HG03280 (cell line): Measurements from ENCODE around the gene STX3.
"Not testable (repeated sequence)": the region's sequence is repeated elsewhere in the genome, so short reads cannot be mapped to it uniquely, and the experiment has no call there.

Source experiments
- ATAC-seq: cut with Tn5 transposase; IDR thresholded peaks from one replicate; pipeline ENCODE4 v1.9.1; 2021; ENCODE audit warnings: mild to moderate bottlenecking, moderate library complexity; ENCODE audit not compliant: unreplicated experiment

STX3 gene

DNA sequence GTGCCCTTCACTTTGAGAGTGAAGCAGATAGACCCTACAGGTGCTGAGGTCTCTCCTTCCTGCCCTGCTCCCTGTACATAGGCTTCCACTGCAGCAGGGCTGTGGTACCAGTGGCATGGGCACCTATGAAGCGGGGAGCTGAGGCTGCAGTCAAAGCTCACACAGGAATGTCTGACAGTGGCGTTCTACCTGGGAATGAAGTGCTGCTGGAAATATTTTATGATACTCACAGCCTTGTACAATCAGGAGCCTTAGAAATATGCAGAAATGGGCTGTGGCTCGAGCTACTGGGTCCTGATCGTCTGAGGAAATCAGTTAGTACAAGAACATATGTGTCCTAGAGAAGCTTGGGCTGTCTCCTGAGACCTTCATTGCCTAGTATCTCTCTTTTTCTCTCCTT lies 30.6 kb downstream of the STX3 start:
- ATAC-seq = no peak

DNA sequence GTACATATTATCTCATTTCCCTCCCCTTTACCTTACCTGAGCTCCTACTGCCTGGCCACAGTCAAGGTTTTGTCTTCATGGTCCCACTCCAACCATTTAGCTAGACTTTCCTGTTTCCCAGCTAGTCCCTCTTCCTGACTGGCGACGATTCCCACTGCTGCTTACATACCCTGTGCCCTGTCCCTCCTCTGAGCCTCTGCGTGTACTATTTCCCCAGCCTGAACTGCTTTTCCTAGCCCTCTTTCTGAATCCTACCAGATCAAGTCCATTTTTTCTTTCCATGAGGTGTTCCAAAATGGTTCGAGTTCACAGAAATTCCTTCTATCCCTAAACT lies 32.0 kb downstream of the STX3 start:
- ATAC-seq = no peak

GRCh38 chr11:59787816-59788215 lies 32.6 kb downstream of the STX3 start:
- no peak for ATAC-seq

- ATAC-seq = no peak
Observed at GRCh38 chr11:59791639-59792038, 36.5 kb downstream of the STX3 start.

DNA sequence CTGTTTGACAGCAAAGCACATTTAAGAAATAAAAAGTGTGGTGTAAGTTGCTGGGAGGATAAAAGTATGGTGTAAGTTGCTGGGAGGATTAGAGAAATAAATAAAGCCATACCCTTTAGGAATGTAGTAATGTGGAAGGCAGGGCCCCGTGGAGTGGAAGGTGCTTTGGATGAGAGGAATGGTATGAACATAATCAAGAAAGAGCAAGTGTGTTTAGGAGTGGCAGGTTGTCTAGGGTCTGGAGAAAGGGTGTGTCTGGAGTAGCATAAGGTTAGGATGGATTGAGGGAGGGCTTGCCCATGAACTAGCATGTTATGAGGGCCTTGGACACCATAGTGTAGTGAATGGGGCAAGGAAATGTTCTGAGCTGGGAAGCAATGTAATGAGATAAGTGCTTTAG lies 37.3 kb downstream of the STX3 start:
- ATAC-seq = no peak

DNA sequence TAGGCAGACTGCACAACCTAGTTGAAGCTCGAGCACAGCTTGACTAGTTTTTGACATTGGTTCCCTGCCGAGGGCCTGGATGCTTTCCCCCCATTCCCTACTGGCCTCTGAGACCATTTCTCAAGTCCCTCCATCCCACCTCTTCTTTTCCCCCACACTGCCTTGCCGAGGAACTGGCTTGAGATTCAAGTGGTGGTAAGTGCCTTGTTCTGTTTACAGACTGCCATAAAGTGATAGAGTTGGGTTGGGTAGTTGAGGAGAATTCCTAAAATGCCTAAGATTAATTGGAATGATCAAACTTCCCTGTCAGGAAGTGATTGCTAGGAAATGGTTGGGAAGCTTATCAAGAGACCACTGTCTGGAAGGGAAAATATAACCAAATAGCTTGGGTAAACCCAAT lies 39.2 kb downstream of the STX3 start:
- ATAC-seq = no peak

- no peak for ATAC-seq
Observed at GRCh38 chr11:59800390-59801025, 45.3 kb downstream of the STX3 start.

DNA sequence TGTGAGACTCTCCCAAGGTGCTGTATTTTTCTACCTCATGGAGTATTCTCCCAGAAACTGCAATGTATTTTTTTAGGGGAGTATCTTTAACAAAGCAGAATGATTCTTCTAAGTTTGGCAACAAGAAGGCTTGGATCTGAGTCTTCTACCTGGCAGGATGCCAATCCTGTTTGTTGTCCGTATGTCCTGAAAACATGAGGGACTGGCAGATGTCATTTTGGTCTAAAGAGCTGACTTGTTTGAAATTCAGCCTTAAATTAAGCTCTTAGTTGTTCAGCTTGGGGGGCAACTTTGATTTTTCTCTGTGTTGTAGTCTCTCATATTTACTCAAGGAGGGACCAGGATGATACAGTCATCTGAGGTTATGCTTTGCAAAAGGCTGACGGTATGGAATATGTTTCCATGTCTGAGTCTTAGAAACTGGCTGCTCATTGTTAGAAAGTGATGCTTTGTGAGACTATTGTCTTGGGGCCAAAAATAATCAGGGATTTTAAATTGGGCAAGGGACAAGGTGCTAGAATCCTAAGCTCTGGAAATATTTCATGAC lies 46.1 kb downstream of the STX3 start:
- ATAC-seq = no peak

DNA sequence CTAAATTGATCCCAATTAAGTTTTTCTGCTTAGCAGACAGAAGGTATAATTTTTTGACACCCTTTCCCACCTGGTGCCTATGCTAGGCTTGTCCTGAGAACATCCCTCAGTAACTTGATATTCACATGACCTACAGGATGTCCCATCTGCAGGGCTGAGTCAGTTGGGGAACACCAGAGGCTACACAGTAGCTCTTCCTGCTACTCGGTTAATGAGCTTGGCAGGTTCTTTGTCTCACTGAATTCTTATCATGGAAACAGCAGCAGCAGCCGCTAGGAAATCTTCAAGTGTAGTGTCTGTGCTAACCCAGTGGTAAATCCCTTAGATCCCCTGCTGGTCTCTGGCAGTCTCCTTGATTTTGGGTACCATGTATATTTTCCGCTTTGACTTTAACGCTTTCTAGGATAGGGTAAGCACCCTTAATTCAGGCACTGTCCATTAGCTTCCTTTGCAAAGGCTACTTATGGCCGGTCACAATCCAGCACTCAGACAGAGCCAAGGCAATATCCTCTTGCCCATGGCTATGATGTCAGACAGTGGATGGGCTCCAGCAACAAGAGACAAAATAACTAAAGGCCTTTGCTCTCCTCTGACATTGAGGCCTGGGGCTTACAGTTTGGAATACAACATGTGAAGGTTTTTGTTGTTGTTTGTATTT lies 46.9 kb downstream of the STX3 start:
- no peak for ATAC-seq

DNA sequence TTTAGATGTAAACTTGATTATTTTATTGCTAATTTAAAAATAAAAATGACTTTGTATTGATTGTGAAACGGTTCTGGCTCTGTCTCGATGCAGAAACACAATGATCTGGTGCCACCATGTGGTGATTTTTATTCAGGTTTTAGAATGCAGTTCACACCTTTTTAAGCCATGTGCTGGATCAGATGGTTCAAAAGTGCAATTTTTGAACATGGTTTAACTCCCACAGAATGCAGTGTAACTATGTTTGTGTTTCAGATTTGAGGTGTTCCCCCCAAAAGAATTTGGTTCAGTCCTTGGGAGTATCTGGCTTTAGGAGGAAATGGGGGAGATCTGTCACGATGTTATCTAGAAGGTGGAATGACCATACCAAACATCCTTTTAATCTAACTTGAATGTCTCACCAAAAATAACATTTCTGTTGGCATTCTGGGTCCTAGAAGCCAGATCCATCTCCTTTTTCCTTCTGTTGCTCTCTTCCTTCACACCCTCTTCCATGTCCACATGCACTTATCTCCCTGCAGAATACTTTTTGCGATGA lies 47.5 kb downstream of the STX3 start:
- ATAC-seq = no peak

DNA sequence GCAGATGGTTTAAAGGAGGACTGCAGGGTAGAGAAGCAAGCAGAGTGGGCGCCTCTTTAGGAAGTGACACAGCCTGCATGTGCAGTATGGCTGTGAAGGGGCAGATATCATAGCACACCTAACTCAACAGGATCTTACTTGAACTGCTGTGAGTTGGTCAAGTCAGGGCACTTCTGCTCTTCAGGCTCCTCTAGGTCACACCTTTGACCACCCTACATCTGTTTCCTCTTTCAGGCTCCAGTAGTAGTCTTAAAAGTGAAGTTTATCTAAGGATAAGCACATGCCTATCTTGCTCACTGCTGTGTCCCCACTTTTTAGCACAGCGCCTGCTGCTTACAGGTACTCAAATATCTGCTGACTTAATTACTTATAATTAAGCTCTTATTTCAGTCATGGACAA lies 48.9 kb downstream of the STX3 start:
- ATAC-seq = no peak

GRCh38 chr11:59807047-59807610 lies 52.0 kb downstream of the STX3 start:
- no peak for ATAC-seq

DNA sequence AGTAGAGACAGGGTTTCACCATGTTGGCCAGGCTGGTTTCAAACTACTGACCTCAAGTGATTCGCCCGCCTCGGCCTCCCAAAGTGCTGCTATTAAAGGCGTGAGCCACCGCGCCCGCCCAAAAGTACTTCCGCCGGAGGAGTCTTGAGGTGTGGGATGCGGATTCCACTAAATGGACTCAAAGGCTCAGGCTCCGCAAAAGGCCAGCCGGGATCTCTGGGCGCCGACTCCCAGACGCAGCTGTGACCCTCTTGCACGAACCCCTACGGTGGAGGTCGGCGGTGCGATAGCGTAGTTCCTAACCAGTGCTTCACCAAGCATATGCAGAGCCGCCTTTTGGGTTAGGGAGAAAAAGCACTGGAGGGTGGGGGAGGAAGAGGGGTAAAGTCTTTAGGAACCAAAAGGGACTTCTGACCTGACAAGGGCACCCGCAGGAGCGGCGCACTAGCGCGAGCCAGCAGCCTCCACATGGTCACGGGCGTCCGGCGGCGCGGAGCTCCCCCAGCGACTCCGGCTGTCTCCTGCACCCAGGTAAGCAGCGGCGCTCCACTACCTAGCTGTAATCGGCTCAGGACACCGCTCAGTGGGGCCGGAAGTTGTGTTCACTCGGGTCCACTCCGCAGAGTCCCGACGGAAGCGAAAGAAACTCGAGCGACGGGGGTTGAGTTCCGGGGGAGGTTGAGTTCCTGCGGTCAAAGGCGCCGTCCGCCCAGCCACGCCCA lies 55.2 kb downstream of the STX3 start, which contains the start of gene MRPL16:
TSS of gene MRPL16 (minus strand) at position 590 of the 722 bp plus-strand sequence. CDS start at position 470, 120 bp downstream.
- ATAC-seq = peak; percentile 99

DNA sequence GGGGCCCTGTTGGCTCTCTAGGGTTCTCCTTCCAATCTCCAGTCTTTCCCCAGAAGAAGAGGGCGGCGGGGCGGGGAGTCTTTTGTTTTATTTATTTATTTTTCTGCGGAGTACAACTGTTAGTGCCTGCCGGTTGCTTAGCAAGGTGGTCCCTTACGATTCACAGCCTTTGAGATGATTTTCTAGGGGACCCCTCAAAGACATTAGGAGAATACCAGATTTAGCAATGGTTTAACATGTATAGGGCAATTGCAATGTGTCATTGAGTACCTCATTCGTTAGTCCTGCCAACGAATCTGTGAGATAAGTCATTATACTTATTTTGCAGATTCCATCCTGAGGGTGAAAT lies 55.7 kb downstream of the STX3 start:
- no peak for ATAC-seq

GRCh38 chr11:59812220-59812619 lies 57.0 kb downstream of the STX3 start:
- no peak for ATAC-seq

- no peak for ATAC-seq
Observed at GRCh38 chr11:59813364-59813763, 58.2 kb downstream of the STX3 start.

GRCh38 chr11:59814021-59814420 lies 58.8 kb downstream of the STX3 start:
- no peak for ATAC-seq

DNA sequence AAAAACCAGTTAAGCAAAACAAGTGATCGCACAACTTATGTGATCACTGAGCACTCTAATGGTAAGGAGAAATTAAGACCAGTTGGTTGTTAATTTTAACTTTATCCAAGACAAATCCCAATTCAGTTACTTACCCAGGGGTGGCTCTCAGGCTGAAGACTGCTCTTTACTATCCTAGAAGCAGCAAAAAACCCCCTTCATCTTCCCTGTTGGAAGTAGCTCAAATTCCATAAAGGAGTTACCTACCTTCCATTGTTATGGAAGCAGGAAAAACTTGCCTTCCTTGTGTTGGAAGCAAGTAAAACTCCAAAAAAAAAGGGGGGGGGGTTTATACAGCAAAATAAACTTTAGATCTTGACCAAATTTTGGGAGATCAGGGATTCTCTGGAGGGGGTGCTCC lies 60.6 kb downstream of the STX3 start:
- no peak for ATAC-seq

DNA sequence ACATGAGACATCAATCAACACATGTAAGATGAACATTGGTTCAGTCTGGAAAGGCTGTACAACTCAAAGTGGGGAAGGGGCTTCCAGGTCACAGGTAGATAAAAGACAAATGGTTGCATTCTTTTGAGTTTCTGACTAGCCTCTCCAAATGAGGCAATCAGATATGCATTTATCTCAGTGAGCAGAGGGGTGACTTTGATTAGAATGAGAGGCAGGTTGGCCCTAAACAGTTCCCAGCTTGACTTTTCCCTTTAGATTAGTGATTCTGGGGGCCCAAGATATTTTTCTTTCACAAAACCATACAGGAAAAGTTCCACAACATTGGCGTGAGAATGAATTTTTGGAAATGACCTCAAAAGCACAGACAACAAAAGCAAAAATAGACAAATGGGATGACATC lies 61.3 kb downstream of the STX3 start:
- ATAC-seq = not testable (repeated sequence)

DNA sequence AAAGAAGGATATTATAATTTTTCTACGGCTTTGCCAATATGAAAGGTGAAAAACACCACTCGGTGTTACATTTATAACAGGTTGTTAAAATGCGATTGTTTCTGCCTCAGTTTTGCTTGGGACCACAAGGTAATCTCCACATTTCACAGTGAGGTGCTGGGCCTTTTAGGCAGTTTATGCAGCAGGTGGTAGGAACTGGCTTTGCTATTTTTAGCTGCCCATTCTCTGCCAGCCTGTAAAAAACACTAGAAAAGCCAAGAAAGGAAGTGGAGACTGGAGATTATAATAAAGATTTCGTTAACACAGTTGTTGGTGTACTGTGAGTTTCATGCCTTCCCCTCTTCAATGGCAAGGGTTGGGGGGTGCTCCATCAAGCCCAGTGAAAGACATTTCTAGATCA lies 63.4 kb downstream of the STX3 start:
- ATAC-seq = no peak

DNA sequence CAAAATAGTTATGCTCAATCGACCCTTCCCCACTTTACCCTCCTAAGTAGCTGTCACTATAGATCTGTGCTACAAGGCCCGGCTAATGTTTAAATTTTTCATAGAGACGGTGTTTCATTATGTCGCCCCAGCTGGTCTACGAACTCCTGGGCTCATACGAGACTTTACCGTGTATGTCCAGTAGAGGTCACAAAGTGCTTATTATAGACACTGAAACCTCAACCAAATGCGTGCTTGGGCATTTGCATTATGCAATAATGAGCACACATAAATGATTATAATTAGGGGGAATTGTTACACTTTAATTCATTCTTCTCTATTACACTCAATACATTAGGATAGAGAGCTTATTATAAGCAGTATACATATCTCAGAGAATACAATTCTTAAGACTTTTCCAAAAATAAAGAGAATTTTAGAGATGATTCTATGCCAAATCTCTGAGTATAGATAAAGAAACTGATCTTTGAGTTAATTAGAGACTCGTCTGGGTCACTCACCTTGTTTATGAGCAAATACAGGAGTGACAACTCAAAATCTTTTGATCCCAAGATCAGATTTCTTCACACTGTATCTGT lies 67.9 kb downstream of the STX3 start:
- ATAC-seq = peak; percentile 92
